Breast epithelium (tissue), 4 donors: ENCODE measurements around the gene RETREG1. TPM values are rescaled to one million over a fixed set of nuclear protein-coding genes. Genes with fewer than 3 reads are reported as not detected.
A peak's percentile ranks its signal among the peaks of the same experiment; 100 is the strongest.

Experiments
- DNase-seq, 2 donors: peaks; one replicate each; pipeline ENCODE4 v3.0.0-alpha.2; 2019; ENCODE audit warnings: low spot score in 2 of 2
- H3K27ac ChIP-seq, 2 donors: fragments of 200-600 bp; sonication (generic) in 1 of 2; one replicate each; pipeline ENCODE4 v1.5.1; 2016 to 2019; ENCODE audit warnings: mild to moderate bottlenecking in 1 of 2
- H3K27me3 ChIP-seq, 2 donors: fragments of 200-600 bp; sonication (generic) in 1 of 2; one replicate each; pipeline versions ENCODE4 v1.5.1 to v1.6.0; 2017 to 2019; ENCODE audit warnings: control low read depth in 1 of 2, mild to moderate bottlenecking in 1 of 2
- H3K36me3 ChIP-seq: fragments of 200-600 bp; one replicate; pipeline ENCODE4 v1.5.1; 2019
- H3K4me1 ChIP-seq, 2 donors: fragments of 200-600 bp; sonication (generic); one replicate each; pipeline ENCODE4 v1.5.1; 2016 to 2019; ENCODE audit warnings: control low read depth in 1 of 2
- H3K4me3 ChIP-seq, 3 donors: fragments of 200-600 bp; sonication (generic); 1 replicate in 2 of 3; 2 replicates in 1 of 3; pipeline ENCODE4 v1.5.1; 2016 to 2019; ENCODE audit warnings: mild to moderate bottlenecking in 3 of 3, moderate library complexity in 2 of 3
- H3K9me3 ChIP-seq, 2 donors: fragments of 200-600 bp; sonication (generic) in 1 of 2; one replicate each; pipeline ENCODE4 v1.5.1; 2016 to 2019; ENCODE audit warnings: control low read depth in 1 of 2
- POLR2A ChIP-seq: fragments of 450-650 bp; IDR thresholded peaks from one replicate; pipeline ENCODE4 v1.6.1; 2016; ENCODE audit warnings: antibody characterized with exemption, mild to moderate bottlenecking, moderate library complexity
- POLR2AphosphoS5 ChIP-seq, 3 donors: sonication (generic); formaldehyde crosslinking; IDR thresholded peaks; one replicate each; pipeline ENCODE4 v1.6.1; 2017; ENCODE audit warnings: antibody characterized with exemption in 3 of 3
- intact Hi-C: fragments of 100-400 bp; cut with DNase I; formaldehyde crosslinking; loops from one replicate; pipeline ENCODE4 v1.15.1; 2023; ENCODE audit warnings: low total_unique reads
- total RNA-seq, 3 donors: library from RNA; depleted of rRNA; stranded (reverse); fragments of >200 nt; gene quantifications; one replicate each; pipeline ENCODE4 v1.1.0, GENCODE V29; 2016
- TF ChIP-seq, protein P1 (sequence below), 3 donors: fragments of 450-650 bp; IDR thresholded peaks; one replicate each; pipeline ENCODE4 v1.5.1; 2016 to 2017; ENCODE audit warnings: antibody characterized with exemption in 3 of 3, mild to moderate bottlenecking in 3 of 3, moderate library complexity in 3 of 3

The RETREG1 gene, protein sequence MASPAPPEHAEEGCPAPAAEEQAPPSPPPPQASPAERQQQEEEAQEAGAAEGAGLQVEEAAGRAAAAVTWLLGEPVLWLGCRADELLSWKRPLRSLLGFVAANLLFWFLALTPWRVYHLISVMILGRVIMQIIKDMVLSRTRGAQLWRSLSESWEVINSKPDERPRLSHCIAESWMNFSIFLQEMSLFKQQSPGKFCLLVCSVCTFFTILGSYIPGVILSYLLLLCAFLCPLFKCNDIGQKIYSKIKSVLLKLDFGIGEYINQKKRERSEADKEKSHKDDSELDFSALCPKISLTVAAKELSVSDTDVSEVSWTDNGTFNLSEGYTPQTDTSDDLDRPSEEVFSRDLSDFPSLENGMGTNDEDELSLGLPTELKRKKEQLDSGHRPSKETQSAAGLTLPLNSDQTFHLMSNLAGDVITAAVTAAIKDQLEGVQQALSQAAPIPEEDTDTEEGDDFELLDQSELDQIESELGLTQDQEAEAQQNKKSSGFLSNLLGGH
- 10 to 100 TPM; 27.1 to 51.5 (median 37.7) TPM for total RNA-seq

DNA sequence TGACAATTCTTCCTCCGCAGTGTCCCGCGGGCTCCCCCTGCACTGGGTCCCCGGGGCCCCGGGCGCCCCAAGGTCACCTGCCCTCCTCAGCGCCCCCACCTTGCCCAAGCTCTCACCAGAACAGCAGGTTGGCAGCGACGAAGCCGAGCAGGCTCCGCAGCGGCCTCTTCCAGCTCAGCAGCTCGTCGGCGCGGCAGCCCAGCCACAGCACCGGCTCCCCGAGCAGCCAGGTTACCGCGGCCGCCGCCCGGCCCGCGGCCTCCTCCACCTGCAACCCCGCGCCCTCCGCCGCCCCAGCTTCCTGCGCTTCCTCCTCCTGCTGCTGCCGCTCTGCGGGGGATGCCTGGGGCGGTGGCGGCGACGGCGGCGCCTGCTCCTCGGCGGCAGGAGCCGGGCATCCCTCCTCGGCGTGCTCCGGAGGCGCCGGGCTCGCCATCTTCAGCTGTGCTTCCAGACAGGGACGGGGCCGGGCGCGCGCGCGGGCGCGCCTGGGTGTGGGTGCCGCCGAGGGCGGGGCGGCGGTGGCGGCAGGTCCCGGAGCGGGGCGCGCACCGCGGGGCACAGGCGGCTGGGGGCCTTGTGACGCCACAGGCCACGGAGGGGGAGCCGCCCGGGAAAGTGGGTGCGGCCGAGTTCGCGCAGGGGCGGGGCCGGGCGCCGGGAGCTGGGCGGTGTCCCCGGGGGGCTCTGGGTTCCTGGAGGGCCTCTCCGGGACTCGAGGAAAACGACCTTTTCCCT is at the start of gene RETREG1:
Gene RETREG1 (minus strand): TSS at position 462 of the 738 bp plus-strand sequence. CDS start 26 bp downstream, at position 436.
- H3K36me3 ChIP-seq = no peaks in the 10 kb centered on the region
- peak within 1 kb of the TSS; percentile 60 to 81 for H3K27ac ChIP-seq
- peak within 1 kb of the TSS; percentile 69 to 97 (median 74) for H3K4me3 ChIP-seq
- no peaks in the 10 kb centered on the region for H3K9me3 ChIP-seq
- TF ChIP-seq POLR2A (no peak), POLR2AphosphoS5 (IDR thresholded peaks at IDR 0.05) (no peak)
- TF ChIP-seq, protein P1, sequence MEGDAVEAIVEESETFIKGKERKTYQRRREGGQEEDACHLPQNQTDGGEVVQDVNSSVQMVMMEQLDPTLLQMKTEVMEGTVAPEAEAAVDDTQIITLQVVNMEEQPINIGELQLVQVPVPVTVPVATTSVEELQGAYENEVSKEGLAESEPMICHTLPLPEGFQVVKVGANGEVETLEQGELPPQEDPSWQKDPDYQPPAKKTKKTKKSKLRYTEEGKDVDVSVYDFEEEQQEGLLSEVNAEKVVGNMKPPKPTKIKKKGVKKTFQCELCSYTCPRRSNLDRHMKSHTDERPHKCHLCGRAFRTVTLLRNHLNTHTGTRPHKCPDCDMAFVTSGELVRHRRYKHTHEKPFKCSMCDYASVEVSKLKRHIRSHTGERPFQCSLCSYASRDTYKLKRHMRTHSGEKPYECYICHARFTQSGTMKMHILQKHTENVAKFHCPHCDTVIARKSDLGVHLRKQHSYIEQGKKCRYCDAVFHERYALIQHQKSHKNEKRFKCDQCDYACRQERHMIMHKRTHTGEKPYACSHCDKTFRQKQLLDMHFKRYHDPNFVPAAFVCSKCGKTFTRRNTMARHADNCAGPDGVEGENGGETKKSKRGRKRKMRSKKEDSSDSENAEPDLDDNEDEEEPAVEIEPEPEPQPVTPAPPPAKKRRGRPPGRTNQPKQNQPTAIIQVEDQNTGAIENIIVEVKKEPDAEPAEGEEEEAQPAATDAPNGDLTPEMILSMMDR (IDR thresholded peaks at IDR 0.05) = no peak
- intact Hi-C loops = no loop called here
- H3K27me3 ChIP-seq = no peaks in the 10 kb centered on the region
- peak; percentile 37 to 60 for DNase-seq
- no peaks in the 10 kb centered on the region for H3K4me1 ChIP-seq

DNA sequence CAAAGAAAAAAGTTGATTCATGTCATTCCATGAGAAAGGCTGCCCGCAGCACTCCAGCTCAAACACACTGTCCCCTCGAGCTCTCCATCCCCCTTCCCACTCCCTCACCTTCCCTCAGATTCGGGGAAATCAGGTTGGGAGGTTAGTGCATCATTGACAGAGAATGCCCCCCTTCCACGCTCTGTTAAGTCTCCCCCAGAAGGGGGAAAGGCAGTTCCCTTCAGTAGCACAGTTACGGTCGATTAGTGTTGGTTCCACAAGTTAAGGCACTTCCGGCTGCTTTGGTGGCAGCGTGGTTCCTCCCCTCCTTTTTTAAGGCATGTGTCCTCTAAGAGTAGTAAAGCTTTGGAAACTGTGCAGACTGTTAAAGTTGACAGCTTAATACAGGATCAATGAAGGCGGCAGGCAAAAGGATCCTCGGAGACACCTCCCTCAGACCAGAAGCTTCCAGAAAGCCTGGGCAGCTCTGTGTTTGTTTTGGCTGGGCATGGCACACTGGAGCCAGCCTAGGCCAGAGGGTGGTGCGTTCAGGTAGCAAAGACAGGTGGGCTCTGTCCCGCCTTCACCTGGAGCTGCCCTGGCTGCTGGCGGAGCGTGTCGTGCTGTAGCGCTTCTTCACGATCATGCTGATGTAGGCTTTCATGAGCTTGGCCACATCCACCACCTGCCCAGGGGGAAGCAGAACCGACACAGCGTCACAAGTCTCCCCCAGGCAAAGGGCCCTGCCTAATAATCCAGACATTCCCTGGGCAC is 49.5 kb upstream of the RETREG1 start:
- TF ChIP-seq POLR2A (no peak), POLR2AphosphoS5 (IDR thresholded peaks at IDR 0.05) (no peak)
- TF ChIP-seq, protein P1 (IDR thresholded peaks at IDR 0.05) = no peak
- peak overlapping the region; percentile 54 to 75 for H3K27ac ChIP-seq
- peak overlapping the region in 2 of 3 donors; percentile 33 to 43 for H3K4me3 ChIP-seq
- no peaks in the 10 kb centered on the region for H3K36me3 ChIP-seq
- intact Hi-C loops = loop anchor here (10.0 kb wide), 1 partner anchor 182 kb away; no protein-coding TSS in a partner anchor
- H3K9me3 ChIP-seq = no peaks in the 10 kb centered on the region
- DNase-seq = no peak
- no peaks in the 10 kb centered on the region for H3K27me3 ChIP-seq
- H3K4me1 ChIP-seq = no peaks in the 10 kb centered on the region

DNA sequence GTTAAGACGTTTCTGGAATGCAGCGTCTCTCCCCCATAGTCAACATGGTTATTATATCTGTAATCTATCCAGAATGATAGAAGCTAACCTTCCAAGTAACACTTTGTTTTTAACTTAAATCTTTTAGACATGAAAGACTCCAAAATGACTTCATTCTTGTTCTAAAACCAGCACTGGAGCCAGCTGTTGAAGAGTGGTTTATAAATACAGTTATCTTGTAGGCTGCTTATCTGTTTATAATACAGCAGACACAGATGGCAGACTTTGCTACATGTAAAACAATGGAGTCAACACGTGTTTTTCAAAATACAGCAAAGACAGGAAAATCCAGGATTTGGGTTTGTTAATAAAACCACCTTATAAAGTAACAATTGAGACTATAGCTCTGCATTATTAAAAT is 48.8 kb upstream of the RETREG1 start:
- Histone ChIP-seq H3K36me3 (no peaks in the 10 kb centered on the region), H3K4me3 (no peak overlapping the region), H3K27ac (no peak overlapping the region), H3K9me3 (no peaks in the 10 kb centered on the region), H3K27me3 (no peaks in the 10 kb centered on the region), H3K4me1 (no peaks in the 10 kb centered on the region)
- DNase-seq = no peak
- TF ChIP-seq, protein P1 (IDR thresholded peaks at IDR 0.05) = no peak
- TF ChIP-seq POLR2AphosphoS5 (IDR thresholded peaks at IDR 0.05) (no peak), POLR2A (no peak)
- intact Hi-C loops = loop anchor here (10.0 kb wide), 1 partner anchor 181 kb away; no protein-coding TSS in a partner anchor

DNA sequence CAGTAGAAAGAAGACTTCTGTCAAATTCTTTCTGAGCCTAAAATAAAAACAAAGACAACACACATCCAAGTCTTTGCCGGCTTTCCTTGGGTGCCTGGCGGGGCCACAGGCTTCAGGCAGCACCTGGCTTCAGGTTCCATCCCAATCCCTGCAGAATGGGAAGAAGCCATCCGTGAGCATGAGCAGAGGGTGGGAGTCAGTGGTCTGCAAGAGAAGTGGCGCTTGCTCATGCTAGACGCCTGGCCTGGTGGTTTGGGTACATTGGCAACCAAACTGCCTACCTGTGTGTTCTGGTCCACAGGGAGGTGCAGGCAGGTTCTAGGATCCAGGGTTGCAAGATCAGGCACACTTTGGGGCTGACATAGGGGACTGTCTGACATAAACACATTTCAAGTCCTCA is 47.6 kb upstream of the RETREG1 start:
- Histone ChIP-seq H3K4me1 (no peaks in the 10 kb centered on the region), H3K36me3 (no peaks in the 10 kb centered on the region), H3K9me3 (no peaks in the 10 kb centered on the region), H3K27ac (no peak overlapping the region), H3K27me3 (no peaks in the 10 kb centered on the region), H3K4me3 (no peak overlapping the region)
- DNase-seq = no peak
- intact Hi-C loops = loop anchor here (10.0 kb wide), 1 partner anchor 180 kb away; no protein-coding TSS in a partner anchor
- TF ChIP-seq, protein P1 (IDR thresholded peaks at IDR 0.05) = no peak
- TF ChIP-seq POLR2AphosphoS5 (IDR thresholded peaks at IDR 0.05) (no peak), POLR2A (no peak)
